DOHH2 (cell line): ENCODE results near the gene KCNJ4.

Experiments
- H3F3A ChIP-seq: fragments of 200-600 bp; sonication (generic), shearing (Covaris generic); 2 replicates; pipeline ENCODE4 v1.6.0; 2016; ENCODE audit warnings: antibody characterized with exemption, mild to moderate bottlenecking; ENCODE audit not compliant: control insufficient read depth, insufficient read depth
- H3K27ac ChIP-seq: fragments of 200-600 bp; sonication (generic); 2 replicates; pipeline ENCODE4 v1.5.1; 2014; ENCODE audit warnings: low read depth, mild to moderate bottlenecking, low read length, moderate library complexity
- H3K27me3 ChIP-seq: fragments of 200-600 bp; sonication (generic); 2 replicates; pipeline ENCODE4 v1.6.1; 2014; ENCODE audit warnings: mild to moderate bottlenecking, low read length, mixed read lengths; ENCODE audit not compliant: control insufficient read depth
- H3K36me3 ChIP-seq: fragments of 200-600 bp; sonication (generic); 2 replicates; pipeline ENCODE4 v1.6.1; 2014; ENCODE audit warnings: mild to moderate bottlenecking, low read length, moderate library complexity, mixed read lengths; ENCODE audit not compliant: control insufficient read depth
- H3K4me1 ChIP-seq: fragments of 200-600 bp; sonication (generic); 2 replicates; pipeline ENCODE4 v1.6.1; 2014; ENCODE audit warnings: mild to moderate bottlenecking, low read length, mixed read lengths; ENCODE audit not compliant: control insufficient read depth
- H3K4me2 ChIP-seq: fragments of 200-600 bp; sonication (generic); 2 replicates; pipeline ENCODE4 v1.6.0; 2014; ENCODE audit warnings: mild to moderate bottlenecking, low read length, moderate library complexity
- H3K4me3 ChIP-seq: fragments of 200-600 bp; sonication (generic); 2 replicates; pipeline ENCODE4 v1.5.1; 2014; ENCODE audit warnings: mild to moderate bottlenecking, low read length, mixed read lengths
- H3K79me2 ChIP-seq: fragments of 200-600 bp; sonication (generic); 2 replicates; pipeline ENCODE4 v1.6.1; 2014; ENCODE audit warnings: mild to moderate bottlenecking, low read length, mixed read lengths; ENCODE audit not compliant: control insufficient read depth
- H3K9me2 ChIP-seq: fragments of 200-600 bp; sonication (generic); replicated peaks from 2 replicates; pipeline ENCODE4 v1.6.1; 2014; ENCODE audit warnings: mild to moderate bottlenecking, low read length, mixed read lengths; ENCODE audit not compliant: control insufficient read depth
- H3K9me3 ChIP-seq: fragments of 200-600 bp; sonication (generic); 2 replicates; pipeline ENCODE4 v1.6.1; 2014; ENCODE audit warnings: antibody characterized with exemption, low read length, mixed read lengths; ENCODE audit not compliant: control insufficient read depth, insufficient read depth
- H4K20me1 ChIP-seq: fragments of 200-600 bp; sonication (generic); 2 replicates; pipeline ENCODE4 v1.6.0; 2014; ENCODE audit warnings: low read depth, mild to moderate bottlenecking, antibody characterized with exemption, low read length, moderate library complexity; ENCODE audit not compliant: control insufficient read depth, insufficient read depth
- CTCF ChIP-seq: fragments of 200-600 bp; sonication (generic); IDR thresholded peaks from one replicate; pipeline ENCODE4 v1.5.1; 2014; ENCODE audit warnings: antibody characterized with exemption, mild to moderate bottlenecking, low read depth, low read length; ENCODE audit not compliant: poor library complexity, severe bottlenecking
- EZH2phosphoT487 ChIP-seq: fragments of 200-600 bp; sonication (generic); IDR thresholded peaks from 2 replicates; pipeline ENCODE4 v1.6.1; 2017; ENCODE audit warnings: borderline replicate concordance, mild to moderate bottlenecking, antibody characterized with exemption, low read length, moderate library complexity, mixed read lengths

KCNJ4 gene

GRCh38 chr22:38467438-38467903 is 12.5 kb upstream of the KCNJ4 start:
- Histone ChIP-seq H3K4me2 (peak overlapping the region; percentile 27), H3K36me3 (no peaks in the 10 kb centered on the region), H3K27me3 (peaks cover 53% of the 10 kb centered on the region), H3K9me2 (no peaks in the 10 kb centered on the region), H3K4me1 (peaks cover 6% of the 10 kb centered on the region), H3K79me2 (no peaks in the 10 kb centered on the region), H3K9me3 (no peaks in the 10 kb centered on the region), H3K4me3 (no peak overlapping the region), H4K20me1 (no peaks in the 10 kb centered on the region), H3F3A (no peaks in the 10 kb centered on the region), H3K27ac (no peak overlapping the region)
- TF ChIP-seq EZH2phosphoT487 (no peak), CTCF (no peak)

- H3K9me2 ChIP-seq: no peaks in the 10 kb centered on the region
- H3K79me2 ChIP-seq: no peaks in the 10 kb centered on the region
- H3K36me3 ChIP-seq: no peaks in the 10 kb centered on the region
- no peak overlapping the region for H3K4me2 ChIP-seq
- H3K27me3 ChIP-seq: peaks cover 65% of the 10 kb centered on the region
- H3K4me1 ChIP-seq: peaks cover 19% of the 10 kb centered on the region
- H4K20me1 ChIP-seq: no peaks in the 10 kb centered on the region
- H3K9me3 ChIP-seq: no peaks in the 10 kb centered on the region
- H3K4me3 ChIP-seq: no peak overlapping the region
- H3K27ac ChIP-seq: no peak overlapping the region
- H3F3A ChIP-seq: no peaks in the 10 kb centered on the region
- TF ChIP-seq EZH2phosphoT487: no peak
- no peak for TF ChIP-seq CTCF
Measured at GRCh38 chr22:38465673-38466490, 10.9 kb upstream of the KCNJ4 start.

GRCh38 chr22:38464992-38465672 is 10.1 kb upstream of the KCNJ4 start:
- Histone ChIP-seq H3K4me3 (no peak overlapping the region), H3K27me3 (peaks cover 73% of the 10 kb centered on the region), H3F3A (no peaks in the 10 kb centered on the region), H3K4me2 (no peak overlapping the region), H3K27ac (no peak overlapping the region), H4K20me1 (no peaks in the 10 kb centered on the region), H3K9me2 (no peaks in the 10 kb centered on the region), H3K4me1 (peaks cover 19% of the 10 kb centered on the region), H3K9me3 (no peaks in the 10 kb centered on the region), H3K36me3 (no peaks in the 10 kb centered on the region), H3K79me2 (no peaks in the 10 kb centered on the region)
- TF ChIP-seq EZH2phosphoT487 (no peak), CTCF (no peak)
